GM19099 (cell line): ENCODE results near the gene ZNF74.

ENCODE experiments used
- POLR2A ChIP-seq: IDR thresholded peaks from 3 replicates; pipeline ENCODE4 v1.6.1; 2011; ENCODE audit warnings: low read depth; ENCODE audit not compliant: insufficient read length; ENCODE audit errors: extremely low read depth

The ZNF74 gene

GRCh38 chr22:20413217-20414058 lies 19.5 kb downstream of the ZNF74 start:
- TF ChIP-seq POLR2A = no peak

DNA sequence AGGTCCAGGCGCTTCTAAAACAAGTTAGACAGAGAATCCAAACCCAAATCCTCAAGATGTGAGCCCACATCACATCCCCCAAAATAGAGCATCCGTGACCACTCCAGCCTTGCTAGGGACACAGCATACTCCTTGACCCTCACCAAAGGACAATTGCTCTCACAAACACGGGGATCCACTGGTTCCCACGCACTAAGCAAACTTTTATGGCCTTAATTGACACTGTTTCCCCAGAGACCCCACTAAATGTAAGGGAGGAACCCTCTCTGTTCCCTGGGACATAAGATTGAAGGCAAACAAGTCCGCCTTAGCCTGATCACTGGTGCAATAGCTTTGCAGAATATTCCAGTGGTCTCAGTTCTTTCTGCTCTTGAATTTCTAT lies 20.1 kb downstream of the ZNF74 start:
- TF ChIP-seq POLR2A = no peak

DNA sequence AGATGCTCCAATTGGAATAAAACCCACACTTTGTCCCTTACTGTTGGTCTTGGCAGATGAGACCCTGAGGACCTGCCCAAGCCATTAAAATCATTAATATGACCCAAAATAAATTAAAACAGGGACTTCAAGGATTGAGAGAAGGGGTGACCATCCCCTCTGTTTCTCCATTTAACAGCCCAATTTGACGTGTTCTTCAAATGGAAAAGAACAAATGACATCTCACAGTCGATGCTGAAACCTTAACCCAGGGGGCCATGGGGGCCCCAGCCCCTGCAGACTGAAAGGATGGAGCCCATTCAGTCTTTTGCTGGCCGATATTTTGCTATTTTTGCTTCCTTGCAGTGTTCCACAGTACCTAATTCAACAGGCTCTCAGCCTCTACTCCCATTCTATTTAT lies 20.5 kb downstream of the ZNF74 start:
- no peak for TF ChIP-seq POLR2A

- TF ChIP-seq POLR2A = no peak
Observed at GRCh38 chr22:20418211-20418788, 24.3 kb downstream of the ZNF74 start.

DNA sequence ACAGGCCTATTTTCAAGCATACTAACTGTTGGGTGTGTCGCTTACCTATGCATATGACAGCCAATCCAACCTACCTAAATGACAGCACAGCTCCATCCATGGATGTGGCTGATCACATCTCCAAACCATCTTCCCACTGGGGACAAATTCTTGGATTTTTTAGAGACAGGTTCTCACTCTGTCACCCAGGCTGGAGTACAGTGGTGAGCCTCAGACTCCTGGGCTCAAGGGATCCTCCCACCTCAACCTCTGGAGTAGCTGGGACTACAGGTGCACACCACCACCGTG lies 25.7 kb downstream of the ZNF74 start:
- no peak for TF ChIP-seq POLR2A

DNA sequence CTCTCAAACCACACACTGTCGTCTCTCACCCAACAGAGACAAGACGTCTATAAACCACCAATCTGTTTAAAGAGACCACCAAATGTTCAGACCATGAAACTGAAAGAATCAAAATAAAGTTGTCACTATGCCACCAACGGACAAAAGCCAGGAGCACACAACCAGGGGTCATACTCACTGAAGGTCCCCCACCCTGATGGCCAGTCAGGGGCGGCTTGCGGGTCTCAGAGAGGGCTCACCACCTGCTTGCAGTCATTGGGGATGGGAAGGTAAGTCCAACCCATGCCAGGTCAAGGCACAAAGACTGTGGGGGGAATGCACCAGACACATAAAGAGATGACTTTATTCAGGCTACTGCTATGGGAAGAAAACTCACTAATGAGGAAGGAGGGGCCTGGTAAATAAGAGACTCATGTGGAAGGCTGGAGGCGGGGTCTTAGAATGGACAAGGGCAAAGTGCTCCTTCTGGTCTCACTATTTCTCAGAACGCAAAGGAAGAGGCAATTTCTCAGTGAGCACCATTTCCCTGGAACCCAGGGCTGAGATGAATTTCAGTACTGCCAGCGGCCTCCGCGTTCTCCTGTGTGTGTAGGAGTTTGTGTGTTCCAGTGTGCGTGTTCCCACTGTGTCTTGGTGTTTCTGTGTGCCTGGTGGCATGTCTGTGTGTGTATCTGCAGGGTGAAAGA lies 26.3 kb downstream of the ZNF74 start:
- TF ChIP-seq POLR2A = no peak

DNA sequence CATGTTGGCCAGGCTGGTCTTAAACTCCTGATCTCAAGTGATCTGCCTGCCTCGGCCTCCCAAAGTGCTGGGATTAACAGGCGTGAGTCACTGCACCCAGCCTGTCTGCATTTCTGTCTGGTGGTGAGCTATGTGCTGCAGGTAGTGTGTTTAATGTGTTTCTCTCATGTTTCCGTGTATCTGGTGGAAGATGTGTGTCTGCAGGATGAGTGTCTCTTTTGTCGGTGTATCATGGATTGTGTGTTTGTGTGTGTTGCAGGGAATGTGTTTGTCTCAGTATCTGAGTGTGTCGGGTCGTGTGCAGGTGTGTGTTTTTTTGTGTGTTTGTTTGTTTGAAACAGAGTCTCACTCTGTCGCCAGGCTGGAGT lies 27.5 kb downstream of the ZNF74 start:
- no peak for TF ChIP-seq POLR2A

DNA sequence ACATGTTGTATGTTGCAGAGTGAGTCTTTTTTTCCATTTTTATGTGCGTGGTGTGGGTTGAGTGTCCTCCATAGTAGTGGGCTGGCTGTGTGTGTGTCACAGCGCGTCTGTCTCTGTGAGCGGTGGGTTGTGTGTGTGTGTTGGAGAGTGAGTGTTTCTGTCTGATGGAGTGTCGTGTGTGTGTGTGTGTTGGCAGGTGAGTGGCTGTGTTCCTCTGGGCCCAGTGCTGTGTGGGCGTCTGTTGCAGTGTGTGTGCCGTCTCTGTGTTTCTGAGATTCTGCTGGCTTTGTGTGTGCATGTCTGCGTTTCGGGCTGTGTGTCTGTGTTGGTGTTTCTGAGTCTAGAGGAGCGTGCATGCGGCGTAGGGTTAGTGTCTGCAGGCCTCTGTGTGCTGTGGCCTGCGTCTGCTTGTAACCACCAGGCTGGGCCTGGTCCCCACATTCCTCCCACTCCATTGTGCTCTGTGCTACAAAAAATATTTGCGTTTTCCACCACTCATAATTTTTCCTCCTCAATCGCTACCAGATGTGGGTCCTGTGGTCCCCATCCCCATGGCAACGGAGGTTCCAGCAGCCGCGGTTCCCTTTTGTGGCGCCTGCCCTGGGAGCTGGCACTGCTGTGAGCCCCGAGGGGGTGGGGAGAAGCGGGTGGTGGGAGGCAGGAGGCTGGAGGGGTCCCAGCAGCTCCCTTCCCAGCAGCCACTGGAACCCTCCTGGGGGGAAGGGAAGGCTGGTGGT lies 28.5 kb downstream of the ZNF74 start:
- no peak for TF ChIP-seq POLR2A

DNA sequence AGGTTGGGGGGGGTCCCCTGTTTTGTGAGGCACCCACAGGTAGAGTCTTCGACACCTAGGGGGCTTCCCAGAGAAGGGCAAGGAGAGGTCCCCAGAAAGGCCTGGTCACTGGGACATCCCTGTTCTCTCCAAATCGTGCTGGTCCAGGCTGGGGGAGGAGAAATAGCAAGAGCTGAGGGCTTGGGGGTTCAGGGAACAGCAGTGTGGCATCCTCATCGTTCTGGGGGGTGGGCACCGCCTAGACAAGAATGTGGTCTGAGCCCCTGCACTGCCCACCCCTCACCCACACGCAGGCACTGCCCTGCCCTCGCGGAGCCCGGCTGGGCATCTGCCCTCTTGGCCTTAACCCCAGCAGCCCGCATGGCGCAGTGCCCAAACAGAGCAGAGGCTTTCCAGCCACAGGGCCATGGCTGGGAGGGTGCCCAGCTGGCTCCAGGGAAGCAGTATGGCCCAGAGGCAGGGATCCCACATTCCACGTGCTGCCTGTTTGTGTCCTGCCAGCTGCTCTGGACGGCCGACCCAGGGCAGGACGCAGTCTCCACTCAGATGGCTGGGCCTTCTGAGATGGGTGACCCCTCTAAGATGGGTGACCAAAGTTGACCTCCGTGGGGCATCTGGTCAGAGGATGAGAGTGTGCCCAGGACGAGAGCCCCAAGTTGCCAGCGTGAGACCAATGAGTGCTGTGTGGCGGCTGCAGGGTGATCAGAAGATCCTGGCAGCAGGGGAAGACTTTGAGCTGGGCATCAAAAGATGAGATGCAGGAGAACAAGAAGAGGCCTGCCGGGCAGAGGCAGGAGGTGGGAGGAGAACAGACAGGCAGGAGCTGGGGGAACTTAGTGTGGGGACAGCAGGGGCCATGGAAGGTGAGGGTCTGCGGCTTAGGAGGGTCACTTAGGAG lies 29.3 kb downstream of the ZNF74 start:
- TF ChIP-seq POLR2A = no peak

DNA sequence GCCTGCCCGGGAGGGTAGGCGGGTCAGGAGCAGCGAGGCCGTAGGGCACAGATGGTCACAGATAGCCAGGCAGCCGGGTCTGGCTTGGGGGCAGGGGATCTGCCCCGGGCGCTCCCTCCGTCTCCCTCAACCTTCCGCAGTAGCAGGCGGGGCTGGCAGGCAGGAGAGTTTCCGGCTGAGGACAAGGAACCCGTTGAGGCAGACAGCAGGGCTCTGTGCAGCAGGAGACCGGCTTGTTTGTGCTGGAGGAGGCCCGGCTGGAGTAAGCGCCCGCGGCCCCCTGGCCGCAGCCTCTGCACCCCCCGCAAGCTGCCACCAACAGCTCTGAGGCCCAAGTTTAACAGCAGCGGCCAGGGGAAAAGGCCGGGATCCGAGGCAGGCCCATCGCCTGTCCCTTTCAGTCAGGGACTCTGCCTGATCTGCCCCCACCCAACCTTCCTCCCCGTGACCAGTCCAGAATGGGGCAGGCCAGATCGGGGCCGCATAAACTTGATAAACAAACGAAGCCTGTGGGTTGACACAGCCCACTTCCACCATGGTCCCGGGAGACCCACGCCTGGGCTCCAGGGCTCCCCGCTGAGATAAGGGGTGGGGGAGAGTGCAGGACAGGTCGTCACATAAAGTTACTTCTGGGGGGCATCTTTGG lies 30.1 kb downstream of the ZNF74 start:
- no peak for TF ChIP-seq POLR2A

GRCh38 chr22:20424568-20424931 lies 30.6 kb downstream of the ZNF74 start:
- no peak for TF ChIP-seq POLR2A

- no peak for TF ChIP-seq POLR2A
Observed at GRCh38 chr22:20424932-20425565, 31.1 kb downstream of the ZNF74 start.

DNA sequence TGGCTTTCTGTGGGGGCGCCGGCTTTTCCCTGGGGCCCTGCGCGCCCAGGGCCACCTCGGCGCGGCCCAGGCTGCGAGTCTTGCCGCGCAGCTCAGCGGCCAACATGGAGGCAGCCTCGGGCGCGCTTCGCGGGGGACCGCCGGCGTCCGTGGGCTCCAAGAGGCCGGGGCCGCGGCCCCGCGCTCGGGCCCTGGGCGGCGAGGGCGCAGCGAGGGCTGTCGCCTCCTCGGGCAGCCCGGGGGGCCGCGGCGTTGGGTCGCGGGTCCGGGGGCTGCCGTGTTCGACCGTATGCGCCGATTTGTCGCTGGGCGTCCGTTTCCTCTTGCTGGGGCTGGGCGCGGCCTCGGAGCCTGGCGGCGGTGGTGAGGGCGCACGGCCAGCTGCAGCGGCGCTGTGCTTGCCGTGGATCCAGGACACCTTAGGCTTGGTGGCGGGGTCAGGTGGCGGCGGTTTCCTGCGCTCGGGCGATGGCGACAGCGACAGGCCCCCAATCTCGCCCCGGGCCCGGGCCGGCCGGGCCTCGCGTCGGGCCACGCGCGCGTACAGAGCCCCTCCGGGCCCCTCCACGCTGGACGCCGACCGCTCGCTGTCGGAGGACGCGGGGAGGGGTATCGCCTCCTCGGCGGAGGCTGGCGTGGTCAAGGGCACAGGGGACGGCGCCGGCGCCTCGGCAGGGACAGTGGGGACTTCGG lies 31.8 kb downstream of the ZNF74 start:
- TF ChIP-seq POLR2A = no peak
